Measurements from ENCODE around the gene POGLUT3.

GRCh38 chr11:108466405-108466804, 31.8 kb downstream of the POGLUT3 start:
- TF ChIP-seq CTCF (IDR thresholded peaks at IDR 0.05), result no peak
- TF ChIP-seq POLR2A (IDR thresholded peaks at IDR 0.05), result no peak

All from uterus (tissue), 2 donors.